ENCODE measurements around the gene PDK2. TPM values are rescaled to one million over a fixed set of nuclear protein-coding genes. Genes with fewer than 3 reads are reported as not detected.

PDK2 gene
- total and polyA plus RNA-seq, 2 donors (not counting 1 experiment from before 2014, with no cell fraction given), result 19.2 to 41.0 TPM

GRCh38 chr17:50047083-50047482 lies 48.1 kb upstream of the PDK2 start:
- peaks cover 30% of the 10 kb centered on the region for H3K4me1 ChIP-seq (ENCODE audit: control insufficient read depth, extremely low read depth, insufficient read depth, low read length)
- H3K36me3 ChIP-seq (ENCODE audit: control insufficient read depth, insufficient read depth, low read length), result no peaks in the 10 kb centered on the region
- H3K79me2 ChIP-seq (ENCODE audit: control insufficient read depth, insufficient read depth, low read length), result no peaks in the 10 kb centered on the region
- DNase-seq (ENCODE audit: low read depth in 2 of 2), result no peak
- peak overlapping the region; percentile 41 for H3K4me2 ChIP-seq (ENCODE audit: extremely low read depth, insufficient read depth, low read length)
- H3K9ac ChIP-seq (ENCODE audit: insufficient read depth, low read length), result no peak overlapping the region
- H3K4me3 ChIP-seq (replicated peaks in 1 of 4; ENCODE audit: control extremely low read depth in 1 of 4, insufficient read depth in 1 of 4, low read depth in 3 of 4, low read length in 4 of 4), result no peak overlapping the region
- H3K9me3 ChIP-seq (ENCODE audit: control insufficient read depth, insufficient read depth, low read depth, low read length), result no peaks in the 10 kb centered on the region
- no peaks in the 10 kb centered on the region for H3K27me3 ChIP-seq (ENCODE audit: control insufficient read depth, insufficient read depth, low read length)
- no peaks in the 10 kb centered on the region for H4K20me1 ChIP-seq (ENCODE audit: control insufficient read depth, extremely low read depth, insufficient read depth, low read length)
- TF ChIP-seq EZH2 (IDR thresholded peaks at IDR 0.05; ENCODE audit: low read length, missing control alignments) (no peak), CTCF (conservative IDR thresholded peaks at IDR 0.05 in 1 of 2, IDR thresholded peaks at IDR 0.05 in 1 of 2; ENCODE audit: low read depth in 1 of 2, low read length in 2 of 2) (no peak)
- H3K27ac ChIP-seq (ENCODE audit: insufficient read depth, low read length), result peak overlapping the region; percentile 71
- H2AFZ ChIP-seq (ENCODE audit: low read length), result peak overlapping the region; percentile 29

DNA sequence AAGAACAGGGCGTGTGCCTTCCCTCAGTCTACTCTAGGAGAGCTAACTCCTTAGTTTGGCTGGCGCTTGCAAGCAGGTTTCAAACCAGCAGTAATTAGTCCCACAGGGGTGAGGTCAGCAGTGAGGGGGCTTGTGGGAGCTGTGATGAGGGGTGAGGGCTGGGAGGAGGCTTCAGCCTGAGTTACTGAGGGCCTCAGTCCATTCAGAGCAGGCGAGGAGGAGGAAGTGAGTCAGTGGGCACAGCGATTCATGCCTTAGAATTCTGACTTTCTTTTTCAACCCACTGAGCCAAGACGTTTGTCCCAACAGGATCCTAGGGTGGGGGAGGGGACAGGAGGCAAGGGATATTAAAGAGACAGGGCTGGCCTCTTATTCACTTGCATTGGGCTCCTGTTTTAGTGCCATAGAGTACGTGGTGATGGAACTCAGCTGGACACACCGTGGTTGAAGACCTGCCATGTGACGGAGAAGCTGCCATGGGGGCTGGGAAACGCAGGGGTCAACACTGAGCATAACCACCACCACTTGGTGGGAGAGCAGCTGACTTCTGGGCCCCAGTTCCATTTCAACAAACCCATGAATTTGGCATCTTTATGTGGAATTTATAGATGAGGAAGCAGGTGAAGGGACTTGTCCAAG lies 47.5 kb upstream of the PDK2 start:
- Histone ChIP-seq H3K27ac (ENCODE audit: insufficient read depth, low read length) (peak overlapping the region; percentile 71), H2AFZ (ENCODE audit: low read length) (peak overlapping the region; percentile 29), H3K4me2 (ENCODE audit: extremely low read depth, insufficient read depth, low read length) (peak overlapping the region; percentile 41), H3K27me3 (ENCODE audit: control insufficient read depth, insufficient read depth, low read length) (no peaks in the 10 kb centered on the region), H3K79me2 (ENCODE audit: control insufficient read depth, insufficient read depth, low read length) (no peaks in the 10 kb centered on the region), H3K36me3 (ENCODE audit: control insufficient read depth, insufficient read depth, low read length) (no peaks in the 10 kb centered on the region), H4K20me1 (ENCODE audit: control insufficient read depth, extremely low read depth, insufficient read depth, low read length) (no peaks in the 10 kb centered on the region), H3K9me3 (ENCODE audit: control insufficient read depth, insufficient read depth, low read depth, low read length) (no peaks in the 10 kb centered on the region), H3K4me3 (replicated peaks in 1 of 4; ENCODE audit: control extremely low read depth in 1 of 4, insufficient read depth in 1 of 4, low read depth in 3 of 4, low read length in 4 of 4) (no peak overlapping the region), H3K4me1 (ENCODE audit: control insufficient read depth, extremely low read depth, insufficient read depth, low read length) (peaks cover 30% of the 10 kb centered on the region), H3K9ac (ENCODE audit: insufficient read depth, low read length) (no peak overlapping the region)
- DNase-seq (ENCODE audit: low read depth in 2 of 2), result peak; percentile 56 to 91
- no peak for TF ChIP-seq EZH2 (IDR thresholded peaks at IDR 0.05; ENCODE audit: low read length, missing control alignments)
- TF ChIP-seq CTCF (conservative IDR thresholded peaks at IDR 0.05 in 1 of 2, IDR thresholded peaks at IDR 0.05 in 1 of 2; ENCODE audit: low read depth in 1 of 2, low read length in 2 of 2), result no peak

DNA sequence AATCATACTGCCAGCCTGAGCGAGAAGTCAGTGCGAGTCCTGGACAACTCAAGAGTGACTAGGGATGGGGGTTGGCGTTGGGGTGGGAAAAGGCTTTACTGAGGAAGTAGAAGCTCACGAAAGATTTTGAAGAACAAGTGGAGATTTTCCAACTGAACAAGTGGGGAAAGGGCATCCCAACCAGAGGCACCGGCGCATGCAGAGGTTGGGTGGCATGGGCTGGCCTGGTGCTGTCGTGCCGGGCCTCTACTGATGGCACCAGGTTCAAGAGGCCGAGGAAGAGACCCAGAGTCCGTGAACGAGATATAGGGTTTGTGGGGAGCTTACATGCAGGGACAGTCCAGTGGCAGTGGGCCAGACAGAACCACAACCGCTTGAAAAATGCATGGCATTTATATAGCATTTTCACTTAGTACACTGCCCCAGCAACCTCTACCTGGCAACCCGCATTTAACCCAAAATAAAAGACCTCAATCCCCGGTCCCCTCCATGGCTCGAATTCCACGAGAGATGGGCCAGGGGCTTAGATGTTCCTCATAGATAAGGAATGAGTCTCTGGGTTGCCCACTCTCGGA lies 46.9 kb upstream of the PDK2 start:
- DNase-seq (ENCODE audit: low read depth in 2 of 2), result peak in 1 of 2 donors; percentile 76
- Histone ChIP-seq H3K27ac (ENCODE audit: insufficient read depth, low read length) (no peak overlapping the region), H3K4me3 (replicated peaks in 1 of 4; ENCODE audit: control extremely low read depth in 1 of 4, insufficient read depth in 1 of 4, low read depth in 3 of 4, low read length in 4 of 4) (no peak overlapping the region), H3K27me3 (ENCODE audit: control insufficient read depth, insufficient read depth, low read length) (no peaks in the 10 kb centered on the region), H3K4me2 (ENCODE audit: extremely low read depth, insufficient read depth, low read length) (no peak overlapping the region), H3K36me3 (ENCODE audit: control insufficient read depth, insufficient read depth, low read length) (no peaks in the 10 kb centered on the region), H3K4me1 (ENCODE audit: control insufficient read depth, extremely low read depth, insufficient read depth, low read length) (peaks cover 36% of the 10 kb centered on the region), H3K79me2 (ENCODE audit: control insufficient read depth, insufficient read depth, low read length) (no peaks in the 10 kb centered on the region), H3K9ac (ENCODE audit: insufficient read depth, low read length) (no peak overlapping the region), H2AFZ (ENCODE audit: low read length) (no peak overlapping the region), H4K20me1 (ENCODE audit: control insufficient read depth, extremely low read depth, insufficient read depth, low read length) (no peaks in the 10 kb centered on the region), H3K9me3 (ENCODE audit: control insufficient read depth, insufficient read depth, low read depth, low read length) (no peaks in the 10 kb centered on the region)
- TF ChIP-seq CTCF (conservative IDR thresholded peaks at IDR 0.05 in 1 of 2, IDR thresholded peaks at IDR 0.05 in 1 of 2; ENCODE audit: low read depth in 1 of 2, low read length in 2 of 2) (no peak), EZH2 (IDR thresholded peaks at IDR 0.05; ENCODE audit: low read length, missing control alignments) (no peak)

Data from fibroblast of lung (primary cell).